HepG2 (cell line): ENCODE results near the gene SP9. TPM values are rescaled to one million over a fixed set of nuclear protein-coding genes. Genes with fewer than 3 reads are reported as not detected.
A peak's percentile ranks its signal among the peaks of the same experiment; 100 is the strongest.

Source experiments
- CHD2 ChIP-seq: IDR thresholded peaks from 2 replicates; pipeline ENCODE4 v1.6.1; 2011; ENCODE audit warnings: low read depth, low read length, improper control_type of control experiment
- E2F1 ChIP-seq: sonication (generic); formaldehyde crosslinking; IDR thresholded peaks from 2 replicates; pipeline ENCODE4 v1.5.0; 2020; ENCODE audit warnings: missing genetic modification reagents
- E2F2 ChIP-seq: sonication (generic); formaldehyde crosslinking; IDR thresholded peaks from 2 replicates; pipeline ENCODE4 v1.4.0; 2020; ENCODE audit warnings: missing genetic modification reagents, borderline replicate concordance
- HNRNPK ChIP-seq: fragments of 200-400 bp; formaldehyde crosslinking; IDR thresholded peaks from 2 replicates; pipeline ENCODE4 v1.6.1; 2018; ENCODE audit warnings: low read length, low read depth, moderate library complexity, mild to moderate bottlenecking; ENCODE audit not compliant: poor library complexity, severe bottlenecking
- MAFK ChIP-seq, 2 experiments: IDR thresholded peaks in 1 of 2; conservative IDR thresholded peaks in 1 of 2; 2 replicates each; pipeline ENCODE4 v1.6.1; 2011; ENCODE audit warnings: improper control_type of control experiment in 2 of 2, low read length in 2 of 2
- MTA1 ChIP-seq: sonication (generic); formaldehyde crosslinking; IDR thresholded peaks from 2 replicates; pipeline ENCODE4 v1.4.0; 2020; ENCODE audit warnings: missing genetic modification reagents, mild to moderate bottlenecking, borderline replicate concordance
- NBN ChIP-seq: fragments of 450-650 bp; conservative IDR thresholded peaks from 2 replicates; pipeline ENCODE4 v1.6.1; 2017
- NR2F1 ChIP-seq, 2 experiments: fragments of 450-650 bp in 1 of 2; formaldehyde crosslinking in 1 of 2; IDR thresholded peaks; 2 replicates each; pipeline versions ENCODE4 v1.5.0 to v1.6.1; 2016 to 2020; ENCODE audit warnings: mild to moderate bottlenecking in 1 of 2, missing compliant biosample characterization in 1 of 2, missing genetic modification reagents in 1 of 2, moderate library complexity in 1 of 2
- PAWR ChIP-seq: sonication (generic); formaldehyde crosslinking; IDR thresholded peaks from 2 replicates; pipeline ENCODE4 v1.4.0; 2020; ENCODE audit warnings: missing genetic modification reagents, mild to moderate bottlenecking, borderline replicate concordance
- TOPORS ChIP-seq: sonication (generic); formaldehyde crosslinking; IDR thresholded peaks from 2 replicates; pipeline ENCODE4 v1.8.0; 2023; ENCODE audit warnings: mild to moderate bottlenecking, missing genetic modification reagents
- TRAFD1 ChIP-seq: sonication (generic); formaldehyde crosslinking; IDR thresholded peaks from 2 replicates; pipeline ENCODE4 v1.5.1; 2020; ENCODE audit warnings: missing genetic modification reagents, mild to moderate bottlenecking, borderline replicate concordance
- ZBTB4 ChIP-seq: sonication (generic); formaldehyde crosslinking; IDR thresholded peaks from 2 replicates; pipeline ENCODE4 v1.4.0; 2020; ENCODE audit warnings: missing genetic modification reagents, mild to moderate bottlenecking, borderline replicate concordance
- ZBTB7B ChIP-seq: sonication (generic); formaldehyde crosslinking; IDR thresholded peaks from 2 replicates; pipeline ENCODE4 v1.4.0; 2020; ENCODE audit warnings: missing genetic modification reagents
- ZFP91 ChIP-seq: sonication (generic); formaldehyde crosslinking; IDR thresholded peaks from 2 replicates; pipeline ENCODE4 v1.9.0; 2022; ENCODE audit warnings: missing genetic modification reagents, mild to moderate bottlenecking, borderline replicate concordance
- ZNF33A ChIP-seq: sonication (generic); formaldehyde crosslinking; IDR thresholded peaks from 2 replicates; pipeline ENCODE4 v1.5.1; 2020; ENCODE audit warnings: missing genetic modification reagents, mild to moderate bottlenecking, moderate library complexity, borderline replicate concordance
- ZNF569 ChIP-seq: sonication (generic); formaldehyde crosslinking; IDR thresholded peaks from 2 replicates; pipeline ENCODE4 v1.5.0; 2020; ENCODE audit warnings: mild to moderate bottlenecking, missing genetic modification reagents, moderate library complexity, borderline replicate concordance
- polyA plus RNA-seq, 8 experiments: library from polyadenylated mRNA; depleted of rRNA in 3 of 8; stranded (reverse) in 7 of 8; unstranded in 1 of 8; fragments of >200 nt; fragmentation: Illumina TruSeq in 4 of 8; extraction: Trizol in 4 of 8; gene quantifications; 2 replicates each; pipeline versions ENCODE4 v1.2.1 to v1.2.3, GENCODE V29; 2011 to 2016; ENCODE audit warnings: low read depth in 4 of 8, missing spikeins in 1 of 8, mixed read lengths in 1 of 8; ENCODE audit not compliant: insufficient read depth in 1 of 8
- total RNA-seq, 5 experiments: library from RNA; depleted of rRNA; stranded (reverse); fragments of >200 nt; fragmentation: Illumina TruSeq; extraction: Trizol; gene quantifications; 2 replicates each; pipeline ENCODE4 v1.2.3, GENCODE V29; 2016; ENCODE audit warnings: low read depth in 1 of 5
- TF ChIP-seq, protein P1 (sequence below): IDR thresholded peaks from 2 replicates; pipeline ENCODE4 v1.6.1; 2016; ENCODE audit warnings: control low read depth
- TF ChIP-seq, protein P2 (sequence below): sonication (generic); formaldehyde crosslinking; IDR thresholded peaks from 2 replicates; pipeline ENCODE4 v1.8.1; 2023; ENCODE audit warnings: mild to moderate bottlenecking, missing genetic modification reagents, borderline replicate concordance

The SP9 gene
- total and polyA plus RNA-seq, 2 of the 13 experiments (the other 11 are each of a cell fraction or from before 2014, with no cell fraction given) = not detected

GRCh38 chr2:174334781-174335251 is at the start of gene SP9 (continued):
- no peak for TF ChIP-seq ZNF33A (CRISPR knock-in tag)
- no peak for TF ChIP-seq TOPORS
- no peak for TF ChIP-seq CHD2
- TF ChIP-seq MAFK (conservative IDR thresholded peaks at IDR 0.05 in 1 of 2, IDR thresholded peaks at IDR 0.05 in 1 of 2; ENCODE audit: low read length in 2 of 2) = no peak
- TF ChIP-seq HNRNPK = peak; percentile 16
- no peak for TF ChIP-seq NBN
- TF ChIP-seq ZBTB4 (CRISPR knock-in tag) = no peak
- TF ChIP-seq E2F1 (CRISPR knock-in tag) = 0 out of 2 replicates have a peak, but pooled peaks have one; percentile 40
- no peak for TF ChIP-seq ZNF569 (CRISPR knock-in tag)
- TF ChIP-seq, protein P1, sequence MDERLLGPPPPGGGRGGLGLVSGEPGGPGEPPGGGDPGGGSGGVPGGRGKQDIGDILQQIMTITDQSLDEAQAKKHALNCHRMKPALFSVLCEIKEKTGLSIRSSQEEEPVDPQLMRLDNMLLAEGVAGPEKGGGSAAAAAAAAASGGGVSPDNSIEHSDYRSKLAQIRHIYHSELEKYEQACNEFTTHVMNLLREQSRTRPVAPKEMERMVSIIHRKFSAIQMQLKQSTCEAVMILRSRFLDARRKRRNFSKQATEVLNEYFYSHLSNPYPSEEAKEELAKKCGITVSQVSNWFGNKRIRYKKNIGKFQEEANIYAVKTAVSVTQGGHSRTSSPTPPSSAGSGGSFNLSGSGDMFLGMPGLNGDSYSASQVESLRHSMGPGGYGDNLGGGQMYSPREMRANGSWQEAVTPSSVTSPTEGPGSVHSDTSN (CRISPR knock-in tag) = no peak
- TF ChIP-seq NR2F1 (CRISPR knock-in tag; IDR thresholded peaks at IDR 0.05) = no peak
- TF ChIP-seq TRAFD1 (CRISPR knock-in tag) = no peak
- no peak for TF ChIP-seq PAWR (CRISPR knock-in tag)
- no peak for TF ChIP-seq MTA1 (CRISPR knock-in tag)
- TF ChIP-seq, protein P2, sequence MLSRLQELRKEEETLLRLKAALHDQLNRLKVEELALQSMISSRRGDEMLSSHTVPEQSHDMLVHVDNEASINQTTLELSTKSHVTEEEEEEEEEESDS = no peak
- no peak for TF ChIP-seq ZFP91 (CRISPR knock-in tag)
- TF ChIP-seq ZBTB7B (CRISPR knock-in tag) = peak; percentile 34; the same call in 1 of the 2 replicates
- no peak for TF ChIP-seq E2F2 (CRISPR knock-in tag)
